ENCODE measurements around the gene IKZF5. TPM values are rescaled to one million over a fixed set of nuclear protein-coding genes. Genes with fewer than 3 reads are reported as not detected.

IKZF5 gene
- total and polyA plus RNA-seq, 9 of the 15 experiments (the other 6 are each of a cell fraction or from before 2014, with no cell fraction given) = 3.8 to 19.6 (median 12.4) TPM

DNA sequence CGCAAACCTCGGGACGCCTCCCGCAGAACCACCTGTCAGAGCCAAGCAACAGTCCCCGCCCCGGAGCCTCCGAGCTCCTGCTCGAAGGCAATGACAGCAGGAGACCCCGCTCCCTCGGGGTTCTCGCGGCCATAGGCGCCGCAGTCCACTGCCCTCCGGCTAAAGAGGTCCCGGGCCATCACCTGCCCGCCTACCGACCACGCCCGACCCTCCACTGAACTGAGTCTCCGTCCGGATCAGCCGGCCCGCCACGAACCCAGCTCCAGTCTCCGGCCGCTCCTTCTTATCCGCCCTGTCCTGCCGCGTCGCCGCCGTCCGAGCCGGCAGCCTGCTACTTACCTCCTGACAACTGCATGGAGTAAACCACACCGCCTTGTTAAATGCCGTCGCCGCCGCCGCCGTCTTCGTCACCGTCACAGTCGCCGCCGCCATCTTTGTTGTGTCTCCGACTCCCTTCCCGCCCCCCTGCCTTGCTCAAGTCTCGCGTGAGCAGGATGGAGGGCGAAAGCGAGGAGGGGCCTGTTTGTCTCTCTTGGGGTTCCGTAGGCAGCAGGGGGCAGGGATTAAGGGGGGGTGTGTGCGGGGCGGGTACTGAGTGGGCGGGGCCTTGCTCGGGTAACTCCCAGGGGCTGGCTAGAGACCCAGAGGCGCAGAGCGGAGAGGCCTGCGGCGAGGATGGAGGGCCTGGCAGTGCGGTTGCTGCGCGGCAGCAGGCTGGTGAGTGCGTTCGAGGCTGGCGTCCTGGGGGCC is at the start of gene IKZF5, which contains the start of gene ACADSB (continued):
- TF ChIP-seq, protein P1, sequence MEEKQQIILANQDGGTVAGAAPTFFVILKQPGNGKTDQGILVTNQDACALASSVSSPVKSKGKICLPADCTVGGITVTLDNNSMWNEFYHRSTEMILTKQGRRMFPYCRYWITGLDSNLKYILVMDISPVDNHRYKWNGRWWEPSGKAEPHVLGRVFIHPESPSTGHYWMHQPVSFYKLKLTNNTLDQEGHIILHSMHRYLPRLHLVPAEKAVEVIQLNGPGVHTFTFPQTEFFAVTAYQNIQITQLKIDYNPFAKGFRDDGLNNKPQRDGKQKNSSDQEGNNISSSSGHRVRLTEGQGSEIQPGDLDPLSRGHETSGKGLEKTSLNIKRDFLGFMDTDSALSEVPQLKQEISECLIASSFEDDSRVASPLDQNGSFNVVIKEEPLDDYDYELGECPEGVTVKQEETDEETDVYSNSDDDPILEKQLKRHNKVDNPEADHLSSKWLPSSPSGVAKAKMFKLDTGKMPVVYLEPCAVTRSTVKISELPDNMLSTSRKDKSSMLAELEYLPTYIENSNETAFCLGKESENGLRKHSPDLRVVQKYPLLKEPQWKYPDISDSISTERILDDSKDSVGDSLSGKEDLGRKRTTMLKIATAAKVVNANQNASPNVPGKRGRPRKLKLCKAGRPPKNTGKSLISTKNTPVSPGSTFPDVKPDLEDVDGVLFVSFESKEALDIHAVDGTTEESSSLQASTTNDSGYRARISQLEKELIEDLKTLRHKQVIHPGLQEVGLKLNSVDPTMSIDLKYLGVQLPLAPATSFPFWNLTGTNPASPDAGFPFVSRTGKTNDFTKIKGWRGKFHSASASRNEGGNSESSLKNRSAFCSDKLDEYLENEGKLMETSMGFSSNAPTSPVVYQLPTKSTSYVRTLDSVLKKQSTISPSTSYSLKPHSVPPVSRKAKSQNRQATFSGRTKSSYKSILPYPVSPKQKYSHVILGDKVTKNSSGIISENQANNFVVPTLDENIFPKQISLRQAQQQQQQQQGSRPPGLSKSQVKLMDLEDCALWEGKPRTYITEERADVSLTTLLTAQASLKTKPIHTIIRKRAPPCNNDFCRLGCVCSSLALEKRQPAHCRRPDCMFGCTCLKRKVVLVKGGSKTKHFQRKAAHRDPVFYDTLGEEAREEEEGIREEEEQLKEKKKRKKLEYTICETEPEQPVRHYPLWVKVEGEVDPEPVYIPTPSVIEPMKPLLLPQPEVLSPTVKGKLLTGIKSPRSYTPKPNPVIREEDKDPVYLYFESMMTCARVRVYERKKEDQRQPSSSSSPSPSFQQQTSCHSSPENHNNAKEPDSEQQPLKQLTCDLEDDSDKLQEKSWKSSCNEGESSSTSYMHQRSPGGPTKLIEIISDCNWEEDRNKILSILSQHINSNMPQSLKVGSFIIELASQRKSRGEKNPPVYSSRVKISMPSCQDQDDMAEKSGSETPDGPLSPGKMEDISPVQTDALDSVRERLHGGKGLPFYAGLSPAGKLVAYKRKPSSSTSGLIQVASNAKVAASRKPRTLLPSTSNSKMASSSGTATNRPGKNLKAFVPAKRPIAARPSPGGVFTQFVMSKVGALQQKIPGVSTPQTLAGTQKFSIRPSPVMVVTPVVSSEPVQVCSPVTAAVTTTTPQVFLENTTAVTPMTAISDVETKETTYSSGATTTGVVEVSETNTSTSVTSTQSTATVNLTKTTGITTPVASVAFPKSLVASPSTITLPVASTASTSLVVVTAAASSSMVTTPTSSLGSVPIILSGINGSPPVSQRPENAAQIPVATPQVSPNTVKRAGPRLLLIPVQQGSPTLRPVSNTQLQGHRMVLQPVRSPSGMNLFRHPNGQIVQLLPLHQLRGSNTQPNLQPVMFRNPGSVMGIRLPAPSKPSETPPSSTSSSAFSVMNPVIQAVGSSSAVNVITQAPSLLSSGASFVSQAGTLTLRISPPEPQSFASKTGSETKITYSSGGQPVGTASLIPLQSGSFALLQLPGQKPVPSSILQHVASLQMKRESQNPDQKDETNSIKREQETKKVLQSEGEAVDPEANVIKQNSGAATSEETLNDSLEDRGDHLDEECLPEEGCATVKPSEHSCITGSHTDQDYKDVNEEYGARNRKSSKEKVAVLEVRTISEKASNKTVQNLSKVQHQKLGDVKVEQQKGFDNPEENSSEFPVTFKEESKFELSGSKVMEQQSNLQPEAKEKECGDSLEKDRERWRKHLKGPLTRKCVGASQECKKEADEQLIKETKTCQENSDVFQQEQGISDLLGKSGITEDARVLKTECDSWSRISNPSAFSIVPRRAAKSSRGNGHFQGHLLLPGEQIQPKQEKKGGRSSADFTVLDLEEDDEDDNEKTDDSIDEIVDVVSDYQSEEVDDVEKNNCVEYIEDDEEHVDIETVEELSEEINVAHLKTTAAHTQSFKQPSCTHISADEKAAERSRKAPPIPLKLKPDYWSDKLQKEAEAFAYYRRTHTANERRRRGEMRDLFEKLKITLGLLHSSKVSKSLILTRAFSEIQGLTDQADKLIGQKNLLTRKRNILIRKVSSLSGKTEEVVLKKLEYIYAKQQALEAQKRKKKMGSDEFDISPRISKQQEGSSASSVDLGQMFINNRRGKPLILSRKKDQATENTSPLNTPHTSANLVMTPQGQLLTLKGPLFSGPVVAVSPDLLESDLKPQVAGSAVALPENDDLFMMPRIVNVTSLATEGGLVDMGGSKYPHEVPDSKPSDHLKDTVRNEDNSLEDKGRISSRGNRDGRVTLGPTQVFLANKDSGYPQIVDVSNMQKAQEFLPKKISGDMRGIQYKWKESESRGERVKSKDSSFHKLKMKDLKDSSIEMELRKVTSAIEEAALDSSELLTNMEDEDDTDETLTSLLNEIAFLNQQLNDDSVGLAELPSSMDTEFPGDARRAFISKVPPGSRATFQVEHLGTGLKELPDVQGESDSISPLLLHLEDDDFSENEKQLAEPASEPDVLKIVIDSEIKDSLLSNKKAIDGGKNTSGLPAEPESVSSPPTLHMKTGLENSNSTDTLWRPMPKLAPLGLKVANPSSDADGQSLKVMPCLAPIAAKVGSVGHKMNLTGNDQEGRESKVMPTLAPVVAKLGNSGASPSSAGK (IDR thresholded peaks at IDR 0.05) = no peak

All from K562 (cell line).